Measurements from ENCODE around the gene SLC44A5.

The SLC44A5 gene

GRCh38 chr1:75170981-75171380, 439.9 kb downstream of the SLC44A5 start:
- no peak for DNase-seq

GRCh38 chr1:75170011-75170410, 440.9 kb downstream of the SLC44A5 start:
- no peak for DNase-seq

- DNase-seq: no peak
Measured at GRCh38 chr1:75166821-75167220, 444.1 kb downstream of the SLC44A5 start.

GRCh38 chr1:75165264-75165663, 445.6 kb downstream of the SLC44A5 start:
- DNase-seq: no peak

- no peak for DNase-seq
Measured at GRCh38 chr1:75159154-75159553, 451.8 kb downstream of the SLC44A5 start.
